Stimulated activated CD8-positive, alpha-beta memory T cell treated with anti-CD3 and anti-CD28 coated beads, Interleukin-15, amount 100 ng/mL, for 4 hours (primary cell): Measurements from ENCODE around the gene ADGRA3.

Source experiments
- DNase-seq, 2 donors: peaks; one replicate each; pipeline ENCODE4 v3.0.0-alpha.2; 2020; ENCODE audit warnings: low read depth in 2 of 2

The ADGRA3 gene

GRCh38 chr4:22356987-22357596 is 158.8 kb downstream of the ADGRA3 start:
- DNase-seq = no peak

- no peak for DNase-seq
These were observed 167.5 kb downstream of the ADGRA3 start for GRCh38 chr4:22348410-22348809.

- DNase-seq = no peak
These were observed 170.2 kb downstream of the ADGRA3 start for GRCh38 chr4:22345678-22346077.

- DNase-seq = no peak
These were observed 170.8 kb downstream of the ADGRA3 start for GRCh38 chr4:22345055-22345454.

- no peak for DNase-seq
These were observed 172.3 kb downstream of the ADGRA3 start for GRCh38 chr4:22343606-22344005.

GRCh38 chr4:22339491-22339890 is 176.4 kb downstream of the ADGRA3 start:
- DNase-seq = no peak

GRCh38 chr4:22338796-22339195 is 177.1 kb downstream of the ADGRA3 start:
- no peak for DNase-seq
